GM12873 (cell line): ENCODE results near the gene DGAT2.

Experiments
- CTCF ChIP-seq: IDR thresholded peaks from 2 replicates; pipeline ENCODE4 v1.5.1; 2012; ENCODE audit warnings: low read depth, mild to moderate bottlenecking, moderate library complexity, low read length, control low read depth; ENCODE audit not compliant: insufficient read depth; ENCODE audit errors: missing control alignments

The DGAT2 gene

GRCh38 chr11:75728992-75729391 lies 39.6 kb upstream of the DGAT2 start:
- no peak for TF ChIP-seq CTCF

GRCh38 chr11:75731095-75731494 lies 37.5 kb upstream of the DGAT2 start:
- no peak for TF ChIP-seq CTCF

- no peak for TF ChIP-seq CTCF
Measured at GRCh38 chr11:75733071-75733430, 35.5 kb upstream of the DGAT2 start.

GRCh38 chr11:75733431-75734107 lies 35.0 kb upstream of the DGAT2 start:
- no peak for TF ChIP-seq CTCF

- no peak for TF ChIP-seq CTCF
Measured at GRCh38 chr11:75734491-75735180, 33.9 kb upstream of the DGAT2 start.

- TF ChIP-seq CTCF: no peak
Measured at GRCh38 chr11:75735181-75735845, 33.3 kb upstream of the DGAT2 start.

- TF ChIP-seq CTCF: no peak
Measured at GRCh38 chr11:75737314-75737713, 31.3 kb upstream of the DGAT2 start.
